Stimulated activated CD8-positive, alpha-beta memory T cell treated with anti-CD3 and anti-CD28 coated beads, Interleukin-4, amount 100 ng/mL, for 1 hour (primary cell): Measurements from ENCODE around the gene A3GALT2.

Source experiments
- DNase-seq, 2 donors: peaks; one replicate each; pipeline ENCODE4 v3.0.0-alpha.2; 2020; ENCODE audit warnings: low read depth in 2 of 2, low spot score in 1 of 2

Gene A3GALT2

GRCh38 chr1:33332357-33332789 is 11.5 kb upstream of the A3GALT2 start:
- no peak for DNase-seq

GRCh38 chr1:33331444-33332356 is 10.8 kb upstream of the A3GALT2 start:
- DNase-seq = no peak

- DNase-seq = no peak
Measured at GRCh38 chr1:33330906-33331305, 10.0 kb upstream of the A3GALT2 start.

GRCh38 chr1:33330361-33330890 is 9.5 kb upstream of the A3GALT2 start:
- DNase-seq = no peak

GRCh38 chr1:33329600-33330305 is 8.9 kb upstream of the A3GALT2 start:
- DNase-seq = no peak

GRCh38 chr1:33328817-33329216 is 7.9 kb upstream of the A3GALT2 start:
- DNase-seq = no peak

- no peak for DNase-seq
Measured at GRCh38 chr1:33327587-33328325, 6.9 kb upstream of the A3GALT2 start.

GRCh38 chr1:33326785-33327184 is 5.9 kb upstream of the A3GALT2 start:
- no peak for DNase-seq

GRCh38 chr1:33324677-33325575 is 4.0 kb upstream of the A3GALT2 start:
- no peak for DNase-seq

- no peak for DNase-seq
Measured at GRCh38 chr1:33323663-33324477, 3.0 kb upstream of the A3GALT2 start.

- DNase-seq = no peak
Measured at GRCh38 chr1:33322870-33323585, 2.1 kb upstream of the A3GALT2 start.

- no peak for DNase-seq
Measured at GRCh38 chr1:33322109-33322508, 1.2 kb upstream of the A3GALT2 start.

- no peak for DNase-seq
Measured at GRCh38 chr1:33321178-33321577, 280 bp upstream of the A3GALT2 start.

GRCh38 chr1:33319949-33320618 is 814 bp downstream of the A3GALT2 start:
- DNase-seq = no peak

GRCh38 chr1:33319186-33319948 is 1.5 kb downstream of the A3GALT2 start:
- no peak for DNase-seq

- no peak for DNase-seq
Measured at GRCh38 chr1:33317946-33318345, 3.0 kb downstream of the A3GALT2 start.

GRCh38 chr1:33317354-33317753 is 3.5 kb downstream of the A3GALT2 start:
- DNase-seq = no peak

GRCh38 chr1:33316601-33317000 is 4.3 kb downstream of the A3GALT2 start:
- DNase-seq = no peak
